GM03348 (cell line): ENCODE data around the gene RNPEPL1.
"Not testable (repeated sequence)": the region's sequence is repeated elsewhere in the genome, so short reads cannot be mapped to it uniquely, and the experiment has no call there.

Experiments
- DNase-seq: peaks from one replicate; pipeline ENCODE4 v3.0.0; 2012; ENCODE audit warnings: low spot score

Gene RNPEPL1

GRCh38 chr2:240539101-240539500 is 29.2 kb upstream of the RNPEPL1 start:
- DNase-seq, result not testable (repeated sequence)

DNA sequence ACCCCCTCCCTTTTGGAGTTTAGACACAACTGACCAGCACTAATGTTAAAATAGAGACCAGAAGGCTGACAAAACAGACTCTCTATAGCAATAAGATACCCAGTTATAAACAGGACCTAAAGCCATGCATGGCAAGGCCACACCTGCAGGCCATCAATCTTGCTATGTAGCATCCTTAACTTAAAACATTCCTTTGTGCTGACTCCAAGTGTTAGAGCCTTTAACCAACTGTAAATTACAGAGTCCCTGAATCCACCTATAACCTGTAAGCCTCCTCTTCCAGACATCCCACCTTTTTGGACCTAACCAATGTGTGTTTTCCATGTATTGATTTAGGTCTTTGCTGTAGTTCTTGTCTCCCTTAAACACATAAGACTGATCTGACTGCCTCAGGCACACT is 28.4 kb upstream of the RNPEPL1 start:
- DNase-seq, result no peak

DNA sequence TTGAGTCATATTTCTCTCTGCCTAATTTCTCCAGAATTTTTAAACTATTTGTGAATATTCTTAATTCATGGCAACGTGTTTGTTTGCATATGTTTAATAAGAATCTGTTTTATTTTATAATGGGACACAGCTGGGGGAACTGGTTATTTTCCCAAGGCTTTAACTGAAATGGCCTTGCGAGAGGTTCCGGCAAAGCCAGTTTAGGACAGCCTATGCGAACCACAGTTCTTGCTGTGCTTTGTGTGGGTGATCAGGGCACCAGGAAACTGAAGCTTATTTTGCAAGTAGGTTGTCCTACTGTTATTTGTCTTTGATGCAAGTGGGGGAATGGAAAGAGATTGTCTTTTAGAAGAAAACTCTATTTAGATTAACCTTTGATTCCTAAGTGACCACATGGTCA is 17.0 kb upstream of the RNPEPL1 start:
- DNase-seq, result no peak

DNA sequence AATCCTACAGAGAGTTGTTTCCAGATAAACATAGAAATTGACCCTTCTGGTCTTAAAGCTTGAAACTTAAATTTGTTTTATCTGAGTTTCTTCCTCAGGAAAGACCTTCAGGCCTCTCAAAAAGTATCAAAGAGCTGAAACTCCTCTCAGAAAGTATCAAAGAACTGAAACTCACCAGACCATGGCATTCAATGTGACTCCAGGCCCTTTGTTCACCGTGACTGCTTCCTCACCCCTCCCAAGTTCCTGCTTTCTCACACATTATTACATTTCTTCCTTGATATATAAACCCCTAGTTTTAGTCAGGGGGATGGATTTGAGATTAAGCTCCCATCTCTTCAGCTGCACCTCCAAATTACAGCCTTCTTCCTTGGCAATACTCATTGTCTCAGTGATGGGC is 16.5 kb upstream of the RNPEPL1 start:
- no peak for DNase-seq

DNA sequence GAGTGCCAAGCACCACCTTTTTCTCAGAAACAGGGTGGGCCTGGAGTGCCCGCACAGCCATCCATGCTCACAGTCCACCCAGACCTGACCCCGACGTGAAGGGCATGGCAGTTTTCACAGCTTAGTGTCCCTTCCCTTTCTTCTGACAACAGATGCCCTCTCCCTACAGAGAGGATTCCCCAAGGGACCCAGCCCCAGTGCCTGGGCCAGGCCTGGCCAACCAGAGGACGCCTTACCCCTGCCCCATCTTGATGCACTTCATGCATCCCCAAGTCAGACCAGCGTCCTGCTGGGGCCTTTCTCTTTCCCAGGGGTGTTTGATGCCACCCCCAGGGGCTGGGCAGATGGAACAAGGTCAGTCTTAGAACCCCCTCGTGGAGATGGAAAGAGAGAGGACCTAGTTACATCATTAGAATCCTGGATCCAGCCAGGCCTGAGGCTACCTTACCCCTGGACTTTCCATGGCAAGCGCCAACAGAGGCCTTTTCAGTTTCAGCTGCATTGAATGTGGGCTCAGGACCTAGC is 14.3 kb upstream of the RNPEPL1 start:
- DNase-seq, result no peak

GRCh38 chr2:240554767-240555493 is 13.4 kb upstream of the RNPEPL1 start:
- no peak for DNase-seq

GRCh38 chr2:240555541-240556250 is 12.6 kb upstream of the RNPEPL1 start:
- peak; percentile 4 for DNase-seq

DNA sequence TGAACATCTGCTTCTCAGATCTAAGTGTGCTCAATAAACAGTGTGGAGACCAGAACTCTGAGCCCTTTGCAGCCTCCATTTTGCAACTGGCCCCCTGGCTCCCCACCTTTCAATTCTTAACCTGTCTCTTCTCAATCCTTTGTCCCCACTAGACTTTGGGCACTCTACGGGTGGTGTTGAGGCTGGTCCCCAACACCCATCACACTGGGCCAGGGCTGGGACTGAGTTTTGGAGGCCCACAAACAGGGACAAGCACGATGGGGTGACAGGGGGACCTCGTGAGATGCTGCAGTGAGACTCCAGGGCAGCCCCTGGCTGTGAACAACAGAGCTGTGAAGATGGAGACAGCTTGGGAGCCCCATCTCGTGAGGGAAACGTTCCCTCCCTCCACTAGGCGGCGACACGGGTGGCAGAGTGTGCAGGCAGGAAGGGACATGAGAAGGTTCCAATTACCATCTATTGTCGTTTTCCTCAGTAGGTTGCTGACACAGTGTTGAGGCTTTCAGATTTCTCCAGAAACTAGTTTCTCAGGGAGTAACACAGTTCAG is 11.7 kb upstream of the RNPEPL1 start:
- DNase-seq, result peak; percentile 75

GRCh38 chr2:240557101-240557751 is 11.1 kb upstream of the RNPEPL1 start:
- DNase-seq, result no peak

DNA sequence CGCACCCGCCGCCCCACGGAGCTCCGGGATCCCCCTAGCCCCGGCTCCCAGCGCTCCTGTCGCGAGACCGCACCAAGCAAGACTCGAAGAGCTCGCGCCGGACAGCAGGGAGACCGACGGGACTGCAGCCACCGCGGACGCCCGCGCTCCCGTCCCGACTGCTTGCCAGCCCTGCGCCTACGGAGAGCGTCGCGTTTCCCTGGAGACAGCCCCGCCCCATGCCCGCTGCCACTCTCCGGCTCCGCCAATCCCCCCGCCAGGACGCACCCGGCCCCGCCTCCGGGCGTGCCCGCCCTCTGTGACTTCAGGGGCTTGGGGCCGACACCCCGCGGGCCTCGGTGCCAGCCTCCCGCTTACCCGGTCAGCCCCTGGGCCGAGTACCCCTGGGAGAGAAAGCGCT is 10.5 kb upstream of the RNPEPL1 start, which contains the start of gene ANKMY1:
ANKMY1 (minus strand) TSS at position 181 of the 400 bp plus-strand sequence. CDS start 653 bp downstream, outside the sequence.
- peak; percentile 96 for DNase-seq

- DNase-seq, result no peak
Measured at GRCh38 chr2:240558236-240558761, 10.0 kb upstream of the RNPEPL1 start.

DNA sequence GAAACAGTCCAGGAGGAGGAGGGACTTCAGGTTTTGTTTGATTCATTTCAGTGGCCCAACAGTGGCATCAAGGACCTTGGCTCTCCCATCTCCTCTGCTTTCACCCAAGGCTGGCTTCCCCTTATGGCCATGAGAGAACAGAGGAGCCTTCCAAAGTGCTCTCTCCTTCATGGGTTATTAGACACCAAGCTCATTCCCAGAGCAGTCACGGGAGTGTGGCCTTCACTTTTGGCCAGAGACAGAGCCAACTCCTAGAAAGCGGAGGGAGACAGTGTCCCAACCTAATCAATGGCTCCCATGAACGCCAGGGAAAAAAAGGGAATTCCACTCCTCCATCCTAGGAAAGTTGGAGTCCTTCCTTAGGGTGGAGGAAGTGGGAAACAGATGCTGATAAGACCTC is 9.0 kb upstream of the RNPEPL1 start:
- DNase-seq, result no peak

- DNase-seq, result peak; percentile 96
Measured at GRCh38 chr2:240560084-240560479, 8.2 kb upstream of the RNPEPL1 start, which contains the start of gene DUSP28. DUSP28 (plus strand) TSS chr2:240560357; CDS start chr2:240560685, 328 bp downstream.

DNA sequence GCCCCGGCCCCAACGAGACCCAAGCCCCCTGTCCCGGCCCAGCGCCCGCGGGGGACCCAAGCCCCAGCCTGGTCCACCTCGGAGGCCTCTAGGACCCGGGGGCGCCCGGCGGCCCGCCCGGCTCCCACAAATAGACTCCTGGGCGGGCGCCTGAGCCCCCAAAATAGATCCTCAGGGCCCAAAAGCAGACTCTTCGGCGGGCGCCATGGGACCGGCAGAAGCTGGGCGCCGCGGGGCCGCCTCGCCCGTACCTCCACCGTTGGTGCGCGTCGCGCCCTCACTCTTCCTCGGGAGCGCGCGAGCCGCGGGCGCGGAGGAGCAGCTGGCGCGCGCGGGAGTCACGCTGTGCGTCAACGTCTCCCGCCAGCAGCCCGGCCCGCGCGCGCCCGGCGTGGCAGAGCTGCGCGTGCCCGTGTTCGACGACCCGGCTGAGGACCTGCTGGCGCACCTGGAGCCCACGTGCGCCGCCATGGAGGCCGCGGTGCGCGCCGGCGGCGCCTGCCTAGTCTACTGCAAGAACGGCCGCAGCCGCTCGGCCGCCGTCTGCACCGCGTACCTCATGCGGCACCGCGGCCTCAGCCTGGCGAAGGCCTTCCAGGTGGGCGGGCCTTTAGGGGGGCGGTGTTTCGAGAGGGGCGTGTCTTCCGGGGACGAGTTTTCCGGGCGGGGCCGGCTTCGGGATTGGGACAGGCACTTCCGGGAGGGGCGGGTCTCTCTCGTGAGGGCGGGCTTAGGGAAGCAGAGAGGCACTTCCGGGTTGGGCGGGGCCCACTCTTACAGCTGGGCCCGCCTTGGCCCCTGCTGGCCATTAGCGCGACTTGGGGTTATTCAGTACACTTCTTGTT is 7.6 kb upstream of the RNPEPL1 start:
- peak; percentile 98 for DNase-seq

DNA sequence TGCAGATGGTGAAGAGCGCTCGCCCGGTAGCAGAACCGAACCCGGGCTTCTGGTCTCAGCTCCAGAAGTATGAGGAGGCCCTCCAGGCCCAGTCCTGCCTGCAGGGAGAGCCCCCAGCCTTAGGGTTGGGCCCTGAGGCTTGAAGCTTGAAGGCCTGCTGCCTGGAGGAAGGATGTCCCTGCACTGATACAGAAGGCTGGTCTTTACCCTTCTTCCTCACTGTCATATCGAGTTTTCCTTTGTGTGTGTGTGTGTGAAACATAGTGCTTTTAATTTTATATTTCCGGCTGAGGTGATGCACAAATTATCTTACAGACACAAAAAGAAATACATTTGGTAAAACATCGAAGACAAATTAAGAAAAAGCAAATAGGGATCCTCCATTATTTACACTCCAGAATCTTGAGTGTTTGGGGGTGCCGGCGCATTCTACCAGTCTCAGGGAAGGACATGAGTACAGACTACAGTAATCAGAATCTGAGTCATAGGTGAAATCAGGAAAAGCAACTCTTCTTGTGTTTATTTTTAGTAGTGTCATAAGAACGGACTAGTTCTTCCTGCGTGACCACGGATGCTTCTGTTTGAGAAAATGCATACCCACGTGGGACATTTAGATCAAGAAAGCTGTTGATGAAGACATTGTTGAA is 6.8 kb upstream of the RNPEPL1 start:
- peak; percentile 19 for DNase-seq

DNA sequence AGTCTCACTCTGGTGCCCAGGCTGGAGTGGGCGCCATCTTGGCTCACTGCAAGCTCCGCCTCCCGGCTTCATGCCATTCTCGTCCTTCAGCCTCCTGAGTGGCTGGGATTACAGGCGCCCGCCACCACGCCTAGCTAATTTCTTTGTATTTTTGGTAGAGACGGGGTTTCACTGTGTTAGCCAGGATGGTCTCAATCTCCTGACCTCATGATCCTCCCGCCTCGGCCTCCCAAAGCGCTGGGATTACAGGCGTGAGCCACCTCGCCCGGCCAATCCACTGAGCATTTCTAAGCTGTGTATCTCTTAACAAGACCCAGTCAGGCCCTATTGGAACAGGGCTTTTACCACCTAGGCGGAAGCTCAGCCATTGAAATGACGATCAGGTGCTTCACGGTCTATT is 5.1 kb upstream of the RNPEPL1 start:
- not testable (repeated sequence) for DNase-seq

DNA sequence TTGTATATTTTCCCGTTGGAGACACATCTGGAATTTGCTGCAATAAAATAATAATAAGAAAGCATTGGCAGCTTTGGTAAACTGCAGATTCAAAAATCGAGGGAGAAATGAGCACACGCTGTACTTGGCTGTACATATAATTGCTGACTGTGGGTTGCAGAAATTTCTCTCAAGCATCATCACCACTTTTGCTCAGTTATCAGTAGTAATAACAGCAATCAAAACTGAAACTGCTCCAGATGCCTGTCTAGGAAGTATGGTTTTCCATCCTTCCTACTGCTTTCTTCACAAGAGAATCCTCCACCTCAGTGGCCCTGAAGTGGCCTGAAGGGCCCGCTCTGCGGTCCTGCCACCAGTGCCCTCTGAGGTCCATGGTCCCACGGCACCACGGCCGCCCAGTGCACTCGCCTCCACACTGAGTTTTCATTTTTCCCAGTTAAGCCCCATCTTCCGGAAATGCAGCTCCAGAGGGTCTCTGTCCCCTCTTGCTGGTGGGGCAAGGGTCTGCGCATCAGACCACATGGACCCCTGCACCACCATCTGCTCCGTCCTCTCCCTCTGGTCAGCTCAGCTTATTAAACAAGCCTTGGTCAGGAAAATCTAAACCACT is 4.2 kb upstream of the RNPEPL1 start:
- no peak for DNase-seq

DNA sequence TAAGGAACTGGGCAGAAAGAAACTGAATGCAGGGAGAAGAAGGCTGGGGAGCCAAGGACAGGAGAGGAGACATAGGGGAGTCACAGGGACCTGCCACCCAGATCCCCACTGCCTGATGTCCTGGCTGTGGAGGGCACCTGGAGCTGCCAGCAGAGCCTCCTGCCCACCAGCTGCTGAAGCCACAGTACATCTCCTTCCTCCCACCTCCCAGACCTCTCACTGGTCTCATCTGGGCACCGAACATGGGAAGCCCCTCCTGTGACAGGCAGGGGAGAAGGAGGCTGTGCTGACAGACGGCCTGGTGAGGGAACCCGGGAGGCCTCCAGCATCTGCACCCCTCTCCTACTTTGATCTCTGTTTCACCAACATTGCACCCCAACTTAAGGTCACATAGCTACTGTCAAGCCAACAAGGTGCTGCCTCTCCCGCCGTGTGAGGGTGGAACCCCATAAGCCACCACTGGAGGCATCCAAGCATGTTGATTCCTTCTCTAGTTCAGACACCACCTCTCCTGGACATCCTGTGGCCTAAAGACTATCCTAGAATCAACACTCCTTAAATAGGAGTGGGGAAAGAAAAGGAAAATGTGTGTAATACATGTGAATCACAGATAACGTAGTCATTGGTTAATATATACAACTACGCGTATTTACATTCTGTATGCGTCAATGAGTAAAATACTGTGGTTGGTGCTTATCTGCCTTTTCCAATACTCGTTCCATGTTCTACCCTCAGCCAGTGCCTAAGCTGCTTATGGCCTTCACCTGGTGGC is 3.5 kb upstream of the RNPEPL1 start:
- no peak for DNase-seq
